Ishikawa (cell line): ENCODE data around the gene C3orf85.

Experiments used
- CEBPB ChIP-seq: IDR thresholded peaks from 2 replicates; pipeline ENCODE4 v1.6.1; 2012
- CREB1 ChIP-seq: IDR thresholded peaks from 2 replicates; pipeline ENCODE4 v1.6.1; 2012; ENCODE audit warnings: low read depth
- EGR1 ChIP-seq: IDR thresholded peaks from 2 replicates; pipeline ENCODE4 v1.6.1; 2012
- EP300 ChIP-seq: IDR thresholded peaks from 2 replicates; pipeline ENCODE4 v1.6.1; 2012; ENCODE audit warnings: borderline replicate concordance
- FOXM1 ChIP-seq: IDR thresholded peaks from 2 replicates; pipeline ENCODE4 v1.6.1; 2012; ENCODE audit warnings: low read depth, borderline replicate concordance
- MAX ChIP-seq: IDR thresholded peaks from 2 replicates; pipeline ENCODE4 v1.6.1; 2012
- NFIC ChIP-seq: IDR thresholded peaks from 2 replicates; pipeline ENCODE4 v1.6.1; 2012
- RAD21 ChIP-seq: IDR thresholded peaks from 2 replicates; pipeline ENCODE4 v1.6.1; 2012; ENCODE audit warnings: low read depth
- REST ChIP-seq: IDR thresholded peaks from 2 replicates; pipeline ENCODE4 v1.6.1; 2012; ENCODE audit warnings: low read depth, mild to moderate bottlenecking
- TAF1 ChIP-seq: IDR thresholded peaks from 2 replicates; pipeline ENCODE4 v1.6.1; 2012; ENCODE audit warnings: low read depth, mild to moderate bottlenecking
- TCF12 ChIP-seq: IDR thresholded peaks from 2 replicates; pipeline ENCODE4 v1.6.1; 2012; ENCODE audit warnings: low read depth
- TEAD4 ChIP-seq: IDR thresholded peaks from 2 replicates; pipeline ENCODE4 v1.6.1; 2012
- USF1 ChIP-seq: IDR thresholded peaks from 2 replicates; pipeline ENCODE4 v1.6.1; 2012
- YY1 ChIP-seq: IDR thresholded peaks from 2 replicates; pipeline ENCODE4 v1.6.1; 2012; ENCODE audit warnings: low read depth
- ZBTB7A ChIP-seq: IDR thresholded peaks from 2 replicates; pipeline ENCODE4 v1.6.1; 2012; ENCODE audit warnings: low read depth

Gene C3orf85

GRCh38 chr3:109171479-109171878 lies 35.0 kb downstream of the C3orf85 start:
- TF ChIP-seq FOXM1, result no peak
- no peak for TF ChIP-seq ZBTB7A
- no peak for TF ChIP-seq EGR1
- no peak for TF ChIP-seq CEBPB
- TF ChIP-seq REST, result no peak
- TF ChIP-seq TAF1, result no peak
- no peak for TF ChIP-seq EP300
- TF ChIP-seq YY1, result no peak
- no peak for TF ChIP-seq TEAD4
- TF ChIP-seq RAD21, result no peak
- TF ChIP-seq MAX, result no peak
- no peak for TF ChIP-seq TCF12
- TF ChIP-seq CREB1, result no peak
- TF ChIP-seq NFIC, result no peak
- TF ChIP-seq USF1, result no peak

GRCh38 chr3:109175411-109175810 lies 38.9 kb downstream of the C3orf85 start:
- TF ChIP-seq USF1, result no peak
- no peak for TF ChIP-seq REST
- no peak for TF ChIP-seq NFIC
- TF ChIP-seq EP300, result no peak
- no peak for TF ChIP-seq CREB1
- TF ChIP-seq TCF12, result no peak
- no peak for TF ChIP-seq TEAD4
- TF ChIP-seq ZBTB7A, result no peak
- no peak for TF ChIP-seq CEBPB
- TF ChIP-seq YY1, result no peak
- TF ChIP-seq RAD21, result no peak
- no peak for TF ChIP-seq EGR1
- no peak for TF ChIP-seq TAF1
- no peak for TF ChIP-seq FOXM1
- no peak for TF ChIP-seq MAX

GRCh38 chr3:109176726-109177125 lies 40.2 kb downstream of the C3orf85 start:
- TF ChIP-seq TEAD4, result no peak

- no peak for TF ChIP-seq NFIC
- TF ChIP-seq REST, result no peak
- TF ChIP-seq EGR1, result no peak
- TF ChIP-seq CEBPB, result no peak
- no peak for TF ChIP-seq EP300
- no peak for TF ChIP-seq FOXM1
- TF ChIP-seq MAX, result no peak
Observed at GRCh38 chr3:109177908-109178307, 41.4 kb downstream of the C3orf85 start.

GRCh38 chr3:109178708-109179107 lies 42.2 kb downstream of the C3orf85 start:
- TF ChIP-seq RAD21 (no peak), FOXM1 (no peak), YY1 (no peak), USF1 (no peak), TAF1 (no peak), REST (no peak), EP300 (no peak), MAX (no peak), TCF12 (no peak), CREB1 (no peak), ZBTB7A (no peak), EGR1 (no peak), NFIC (no peak), TEAD4 (no peak), CEBPB (no peak)
